IMR-90 (cell line): Measurements from ENCODE around the gene TIAM2. TPM values are rescaled to one million over a fixed set of nuclear protein-coding genes. Genes with fewer than 3 reads are reported as not detected.

Source experiments
- ATAC-seq: fragments of 200-7000 bp; cut with Tn5 transposase; 2 replicates; pipeline ENCODE4 v1.9.1; 2020; ENCODE audit warnings: low read depth, mild to moderate bottlenecking, moderate library complexity
- BruUV-seq: library from RNA; stranded (reverse); fragments of 400-500 nt; replicated peaks from 2 replicates; lab custom pipeline; 2021; lab: Mats Ljungman, UMichigan
- CTCF ChIA-PET: fragments of 300-600 bp; formaldehyde crosslinking; extraction: SDS; loops from one replicate; lab custom pipeline; 2021; ENCODE audit warnings: antibody characterized with exemption; lab: Yijun Ruan, JAX
- POLR2A ChIA-PET: fragments of 300-600 bp; sonication (Branson Sonifier 250); formaldehyde crosslinking; loops from one replicate; lab custom pipeline; 2022; ENCODE audit warnings: antibody characterized with exemption; ENCODE audit not compliant: unreplicated experiment; lab: Charles Lee
- DNase-seq: peaks from one replicate; pipeline ENCODE4 v3.0.0; 2013
- H2AFZ ChIP-seq: replicated peaks from 2 replicates; pipeline ENCODE3; 2013; ENCODE audit warnings: low read length, mild to moderate bottlenecking; ENCODE audit not compliant: poor library complexity
- H2AK5ac ChIP-seq: 2 replicates; pipeline ENCODE4 v1.6.1; 2013; ENCODE audit warnings: low read depth, low read length, inconsistent platforms
- H2AK9ac ChIP-seq: replicated peaks from 2 replicates; pipeline ENCODE3; 2013; ENCODE audit warnings: mild to moderate bottlenecking, low read depth, low read length, moderate library complexity; ENCODE audit not compliant: poor library complexity
- H2BK120ac ChIP-seq: 2 replicates; pipeline ENCODE4 v1.6.1; 2013; ENCODE audit warnings: low read depth, low read length, inconsistent platforms
- H2BK15ac ChIP-seq: 3 replicates; pipeline ENCODE4 v1.6.1; 2013; ENCODE audit warnings: low read depth, low read length, inconsistent platforms
- H2BK20ac ChIP-seq: 2 replicates; pipeline ENCODE4 v1.6.1; 2013; ENCODE audit warnings: low read depth, mild to moderate bottlenecking, inconsistent platforms, low read length, moderate library complexity
- H2BK5ac ChIP-seq: 2 replicates; pipeline ENCODE4 v1.6.1; 2013; ENCODE audit warnings: mild to moderate bottlenecking, low read depth, low read length, inconsistent platforms; ENCODE audit not compliant: poor library complexity, severe bottlenecking
- H3K14ac ChIP-seq: replicated peaks from 2 replicates; pipeline ENCODE4 v1.6.1; 2013; ENCODE audit warnings: low read depth, low read length, inconsistent platforms
- H3K18ac ChIP-seq: 2 replicates; pipeline ENCODE4 v1.6.1; 2013; ENCODE audit warnings: low read depth, low read length, control low read depth
- H3K23ac ChIP-seq: 2 replicates; pipeline ENCODE4 v1.6.1; 2013; ENCODE audit warnings: low read depth, low read length, inconsistent platforms
- H3K27ac ChIP-seq: 2 replicates; pipeline ENCODE4 v1.5.1; 2013; ENCODE audit warnings: mild to moderate bottlenecking, control low read depth, low read length; ENCODE audit not compliant: insufficient read depth
- H3K27me3 ChIP-seq: 2 replicates; pipeline ENCODE4 v1.6.1; 2013; ENCODE audit warnings: low read length; ENCODE audit not compliant: control insufficient read depth, insufficient read depth
- H3K36me3 ChIP-seq: 2 replicates; pipeline ENCODE4 v1.6.1; 2013; ENCODE audit warnings: low read length, mixed read lengths; ENCODE audit not compliant: control insufficient read depth, insufficient read depth
- H3K4ac ChIP-seq: 2 replicates; pipeline ENCODE4 v1.6.1; 2013; ENCODE audit warnings: low read depth, low read length, inconsistent platforms
- H3K4me1 ChIP-seq: 2 replicates; pipeline ENCODE4 v1.6.1; 2013; ENCODE audit warnings: low read length, mixed read lengths; ENCODE audit not compliant: control insufficient read depth, insufficient read depth
- H3K4me2 ChIP-seq: 2 replicates; pipeline ENCODE4 v1.6.1; 2013; ENCODE audit warnings: low read depth, mild to moderate bottlenecking, control low read depth, low read length, moderate library complexity
- H3K4me3 ChIP-seq: 2 replicates; pipeline ENCODE4 v1.5.1; 2013; ENCODE audit warnings: low read depth, mild to moderate bottlenecking, control low read depth, low read length, moderate library complexity; ENCODE audit not compliant: insufficient read depth
- H3K56ac ChIP-seq: 2 replicates; pipeline ENCODE4 v1.6.1; 2013; ENCODE audit warnings: low read length, inconsistent platforms; ENCODE audit not compliant: insufficient read depth; ENCODE audit errors: extremely low read depth
- H3K79me1 ChIP-seq, 2 experiments: 2 replicates each; pipeline ENCODE4 v1.6.1; 2013; ENCODE audit warnings: low read length in 2 of 2, inconsistent platforms in 1 of 2, low read depth in 1 of 2
- H3K9ac ChIP-seq: 2 replicates; pipeline ENCODE4 v1.6.1; 2013; ENCODE audit warnings: low read depth, low read length, control low read depth
- H3K9me1 ChIP-seq: 2 replicates; pipeline ENCODE4 v1.6.1; 2013; ENCODE audit warnings: low read length, inconsistent platforms; ENCODE audit not compliant: insufficient read depth
- H3K9me3 ChIP-seq: 2 replicates; pipeline ENCODE4 v1.6.1; 2013; ENCODE audit warnings: low read length; ENCODE audit not compliant: control insufficient read depth, insufficient read depth
- H4K20me1 ChIP-seq: 2 replicates; pipeline ENCODE4 v1.6.1; 2013; ENCODE audit warnings: low read length, inconsistent platforms; ENCODE audit not compliant: insufficient read depth
- H4K5ac ChIP-seq: 2 replicates; pipeline ENCODE4 v1.6.1; 2013; ENCODE audit warnings: mild to moderate bottlenecking, low read depth, low read length, control low read depth
- H4K8ac ChIP-seq, 2 experiments: 2 replicates each; pipeline ENCODE4 v1.6.1; 2013; ENCODE audit warnings: low read depth in 2 of 2, low read length in 2 of 2, control low read depth in 1 of 2, inconsistent platforms in 1 of 2
- H4K91ac ChIP-seq: 2 replicates; pipeline ENCODE4 v1.6.1; 2013; ENCODE audit warnings: low read depth, low read length, inconsistent platforms; ENCODE audit not compliant: insufficient read depth
- BHLHE40 ChIP-seq: fragments of 150-350 bp; IDR thresholded peaks from 2 replicates; pipeline ENCODE4 v1.6.1; 2016; ENCODE audit warnings: mild to moderate bottlenecking, low read depth, low read length
- CEBPB ChIP-seq: IDR thresholded peaks from 2 replicates; pipeline ENCODE4 v1.6.1; 2012; ENCODE audit warnings: low read depth, low read length, improper control_type of control experiment
- CHD1 ChIP-seq: IDR thresholded peaks from 2 replicates; pipeline ENCODE4 v1.6.1; 2012; ENCODE audit warnings: low read depth, low read length, improper control_type of control experiment
- FOS ChIP-seq: fragments of 150-350 bp; IDR thresholded peaks from 2 replicates; pipeline ENCODE4 v1.6.1; 2016; ENCODE audit warnings: low read depth, low read length
- MAFK ChIP-seq: IDR thresholded peaks from 2 replicates; pipeline ENCODE4 v1.6.1; 2012; ENCODE audit warnings: low read depth, low read length, improper control_type of control experiment
- MAZ ChIP-seq: IDR thresholded peaks from 2 replicates; pipeline ENCODE4 v1.6.1; 2012; ENCODE audit warnings: low read depth, mild to moderate bottlenecking, low read length, improper control_type of control experiment, moderate library complexity, borderline replicate concordance
- MXI1 ChIP-seq: IDR thresholded peaks from 2 replicates; pipeline ENCODE4 v1.6.1; 2012; ENCODE audit warnings: low read depth, mild to moderate bottlenecking, low read length, moderate library complexity, borderline replicate concordance
- NFE2L2 ChIP-seq: fragments of 150-350 bp; IDR thresholded peaks from 2 replicates; pipeline ENCODE4 v1.6.1; 2016; ENCODE audit warnings: low read depth, mild to moderate bottlenecking, low read length
- POLR2A ChIP-seq: IDR thresholded peaks from 2 replicates; pipeline ENCODE4 v1.6.1; 2012; ENCODE audit warnings: mild to moderate bottlenecking, low read depth, low read length
- RAD21 ChIP-seq: IDR thresholded peaks from 2 replicates; pipeline ENCODE4 v1.6.1; 2012; ENCODE audit warnings: low read length, improper control_type of control experiment
- RCOR1 ChIP-seq: IDR thresholded peaks from 2 replicates; pipeline ENCODE4 v1.6.1; 2012; ENCODE audit warnings: mild to moderate bottlenecking, low read length, improper control_type of control experiment; ENCODE audit not compliant: insufficient replicate concordance
- RFX5 ChIP-seq: IDR thresholded peaks from 2 replicates; pipeline ENCODE4 v1.8.0; 2012; ENCODE audit warnings: low read depth, mild to moderate bottlenecking, low read length, moderate library complexity
- SMC3 ChIP-seq: fragments of 150-350 bp; IDR thresholded peaks from 2 replicates; pipeline ENCODE4 v1.6.1; 2016; ENCODE audit warnings: low read depth, mild to moderate bottlenecking, antibody characterized with exemption, low read length, moderate library complexity
- WGBS, 2 experiments: methylation state at CpG; one replicate each; pipeline versions ENCODE4 v1.1.5 to v1.1.7; 2013; ENCODE audit warnings: missing lambda C conversion rate in 2 of 2; ENCODE audit not compliant: insufficient read length in 1 of 2; ENCODE audit errors: extremely low coverage in 2 of 2; 5-methylcytosine and 5-hydroxymethylcytosine counted together
- dilution Hi-C: fragments of 300-500 bp; cut with HindIII; formaldehyde crosslinking; loops from one replicate; pipeline ENCODE4 v1.14.3; 2018; ENCODE audit warnings: low sequenced_read_pairs; ENCODE audit not compliant: unreplicated experiment
- in situ Hi-C: fragments of 300-500 bp; cut with MboI; formaldehyde crosslinking; loops from 3 replicates; pipeline ENCODE4 v1.14.3; 2019; ENCODE audit warnings: low sequenced_read_pairs, inconsistent platforms, mixed read lengths
- intact Hi-C: fragments of 100-400 bp; cut with micrococcal nuclease; formaldehyde crosslinking; loops from 2 replicates; pipeline ENCODE4 v1.10.0; 2022
- polyA plus RNA-seq, 3 experiments: library from polyadenylated mRNA; depleted of rRNA; stranded (reverse); fragments of >200 nt; gene quantifications; 2 replicates each; pipeline ENCODE4 v1.2.3, GENCODE V29; 2012; ENCODE audit warnings: low replicate concordance in 1 of 3
- total RNA-seq: library from RNA; depleted of rRNA; stranded (reverse); fragments of >200 nt; gene quantifications from 2 replicates; pipeline ENCODE4 v1.2.3, GENCODE V29; 2012
- TF ChIP-seq, protein P1 (sequence below): fragments of 150-350 bp; IDR thresholded peaks from 2 replicates; pipeline ENCODE4 v1.6.1; 2017; ENCODE audit warnings: mild to moderate bottlenecking, antibody characterized with exemption, low read length, low read depth
- TF ChIP-seq, protein P2 (sequence below): conservative IDR thresholded peaks from 2 replicates; pipeline ENCODE4 v1.5.1; 2012; ENCODE audit warnings: mild to moderate bottlenecking, low read depth, low read length, improper control_type of control experiment
- TF ChIP-seq, protein P3 (sequence below): fragments of 150-350 bp; IDR thresholded peaks from 2 replicates; pipeline ENCODE4 v1.6.1; 2016; ENCODE audit warnings: low read depth, mild to moderate bottlenecking, low read length, moderate library complexity, borderline replicate concordance

TIAM2 gene
- total and polyA plus RNA-seq, 2 of the 4 experiments (the other 2 are of a cell fraction), result 3.1 to 4.7 TPM

DNA sequence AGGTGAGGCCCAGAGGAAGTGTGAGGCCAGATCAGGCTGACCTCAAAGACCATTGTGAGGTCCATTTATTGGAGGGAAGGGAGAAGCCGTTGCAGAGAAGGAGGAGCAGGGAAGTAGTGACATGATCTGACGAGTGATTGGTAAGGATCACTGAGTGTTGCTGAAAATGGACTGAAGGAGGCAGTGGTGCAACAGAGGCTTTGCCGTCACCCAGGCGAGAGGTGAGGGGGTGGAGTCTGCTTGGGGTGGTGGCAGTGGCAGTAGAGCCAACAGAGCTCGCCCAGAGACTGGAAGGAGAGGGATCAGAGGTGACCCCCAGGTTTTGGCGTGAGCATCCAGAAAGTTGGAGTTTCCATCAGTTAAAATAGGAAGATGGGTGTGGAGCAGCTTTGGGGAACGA, 200.8 kb downstream of the TIAM2 start:
- Histone ChIP-seq H4K8ac (no peak overlapping the region), H3K56ac (no peak overlapping the region), H2BK120ac (peak overlapping the region; percentile 19; the same call in 1 of the 2 replicates), H4K20me1 (no peaks in the 10 kb centered on the region), H4K91ac (no peak overlapping the region; the same call in 1 of the 2 replicates), H3K27ac (no peak overlapping the region), H3K4me2 (no peak overlapping the region), H4K5ac (no peak overlapping the region), H3K36me3 (no peaks in the 10 kb centered on the region), H3K23ac (no peak overlapping the region), H3K4me3 (no peak overlapping the region), H3K4me1 (no peaks in the 10 kb centered on the region), H2BK20ac (no peak overlapping the region), H3K27me3 (no peaks in the 10 kb centered on the region), H2AFZ (no peak overlapping the region), H2BK15ac (no peak overlapping the region), H3K79me1 (no peaks in the 10 kb centered on the region; a peak in 1 of 4 replicates), H3K9me1 (peaks cover 4% of the 10 kb centered on the region; the same call in 1 of the 2 replicates), H3K9me3 (no peaks in the 10 kb centered on the region), H3K18ac (no peak overlapping the region), H2BK5ac (no peak overlapping the region), H3K9ac (no peak overlapping the region), H3K14ac (no peak overlapping the region), H3K4ac (peak overlapping the region; percentile 8; the same call in 1 of the 2 replicates), H2AK5ac (peak overlapping the region; percentile 43; the same call in 1 of the 2 replicates), H2AK9ac (peak overlapping the region; percentile 26)
- ChIA-PET CTCF (interaction anchor here (0.9 kb wide), 1 partner anchor 28 kb away, joined by 3 read pairs; no protein-coding TSS in a partner anchor), POLR2A (no interaction called here)
- WGBS, 2 experiments, result 86% methylated on average over 1 of the region's 7 CpGs; no CpG with 5 or more reads in 1 of the 2 experiments
- intact Hi-C loops (no loop called here), in situ Hi-C loops (no loop called here), dilution Hi-C loops (no loop called here)
- DNase-seq, result no peak
- TF ChIP-seq RCOR1, result no peak
- no peak for TF ChIP-seq RAD21
- TF ChIP-seq MAZ, result no peak
- TF ChIP-seq, protein P1, sequence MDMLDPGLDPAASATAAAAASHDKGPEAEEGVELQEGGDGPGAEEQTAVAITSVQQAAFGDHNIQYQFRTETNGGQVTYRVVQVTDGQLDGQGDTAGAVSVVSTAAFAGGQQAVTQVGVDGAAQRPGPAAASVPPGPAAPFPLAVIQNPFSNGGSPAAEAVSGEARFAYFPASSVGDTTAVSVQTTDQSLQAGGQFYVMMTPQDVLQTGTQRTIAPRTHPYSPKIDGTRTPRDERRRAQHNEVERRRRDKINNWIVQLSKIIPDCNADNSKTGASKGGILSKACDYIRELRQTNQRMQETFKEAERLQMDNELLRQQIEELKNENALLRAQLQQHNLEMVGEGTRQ, result no peak
- TF ChIP-seq FOS, result no peak
- no peak for TF ChIP-seq SMC3
- TF ChIP-seq MXI1, result no peak
- no peak for TF ChIP-seq CHD1
- TF ChIP-seq POLR2A, result no peak
- no peak for TF ChIP-seq NFE2L2
- TF ChIP-seq BHLHE40, result no peak
- TF ChIP-seq, protein P2, sequence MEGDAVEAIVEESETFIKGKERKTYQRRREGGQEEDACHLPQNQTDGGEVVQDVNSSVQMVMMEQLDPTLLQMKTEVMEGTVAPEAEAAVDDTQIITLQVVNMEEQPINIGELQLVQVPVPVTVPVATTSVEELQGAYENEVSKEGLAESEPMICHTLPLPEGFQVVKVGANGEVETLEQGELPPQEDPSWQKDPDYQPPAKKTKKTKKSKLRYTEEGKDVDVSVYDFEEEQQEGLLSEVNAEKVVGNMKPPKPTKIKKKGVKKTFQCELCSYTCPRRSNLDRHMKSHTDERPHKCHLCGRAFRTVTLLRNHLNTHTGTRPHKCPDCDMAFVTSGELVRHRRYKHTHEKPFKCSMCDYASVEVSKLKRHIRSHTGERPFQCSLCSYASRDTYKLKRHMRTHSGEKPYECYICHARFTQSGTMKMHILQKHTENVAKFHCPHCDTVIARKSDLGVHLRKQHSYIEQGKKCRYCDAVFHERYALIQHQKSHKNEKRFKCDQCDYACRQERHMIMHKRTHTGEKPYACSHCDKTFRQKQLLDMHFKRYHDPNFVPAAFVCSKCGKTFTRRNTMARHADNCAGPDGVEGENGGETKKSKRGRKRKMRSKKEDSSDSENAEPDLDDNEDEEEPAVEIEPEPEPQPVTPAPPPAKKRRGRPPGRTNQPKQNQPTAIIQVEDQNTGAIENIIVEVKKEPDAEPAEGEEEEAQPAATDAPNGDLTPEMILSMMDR, result no peak
- TF ChIP-seq RFX5, result no peak
- TF ChIP-seq MAFK, result no peak
- TF ChIP-seq, protein P3, sequence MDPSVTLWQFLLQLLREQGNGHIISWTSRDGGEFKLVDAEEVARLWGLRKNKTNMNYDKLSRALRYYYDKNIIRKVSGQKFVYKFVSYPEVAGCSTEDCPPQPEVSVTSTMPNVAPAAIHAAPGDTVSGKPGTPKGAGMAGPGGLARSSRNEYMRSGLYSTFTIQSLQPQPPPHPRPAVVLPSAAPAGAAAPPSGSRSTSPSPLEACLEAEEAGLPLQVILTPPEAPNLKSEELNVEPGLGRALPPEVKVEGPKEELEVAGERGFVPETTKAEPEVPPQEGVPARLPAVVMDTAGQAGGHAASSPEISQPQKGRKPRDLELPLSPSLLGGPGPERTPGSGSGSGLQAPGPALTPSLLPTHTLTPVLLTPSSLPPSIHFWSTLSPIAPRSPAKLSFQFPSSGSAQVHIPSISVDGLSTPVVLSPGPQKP, result no peak
- no peak for TF ChIP-seq CEBPB
- no peak for ATAC-seq
- no TSS peak for BruUV-seq
